ENCODE results near the gene SH2B3.

GRCh38 chr12:111435661-111436201, 30.0 kb downstream of the SH2B3 start:
- no peak for TF ChIP-seq CTCF (conservative IDR thresholded peaks at IDR 0.05; ENCODE audit: low read depth in 2 of 2)
- TF ChIP-seq EZH2 (IDR thresholded peaks at IDR 0.05; ENCODE audit: low read depth, unreplicated experiment), result no peak
- TF ChIP-seq POLR2AphosphoS5 (IDR thresholded peaks at IDR 0.05; ENCODE audit: low read depth), result no peak
- TF ChIP-seq EZH2phosphoT487 (IDR thresholded peaks at IDR 0.05; ENCODE audit: unreplicated experiment), result no peak
- TF ChIP-seq JUNB (IDR thresholded peaks at IDR 0.05; ENCODE audit: unreplicated experiment), result no peak

Data from GM23338 (cell line).